ENCODE measurements around the gene SCYL3. TPM values are rescaled to one million over a fixed set of nuclear protein-coding genes. Genes with fewer than 3 reads are reported as not detected.

Gene SCYL3
- total RNA-seq, 4 donors from 2014 or later, result 12.3 to 42.3 (median 25.1) TPM

DNA sequence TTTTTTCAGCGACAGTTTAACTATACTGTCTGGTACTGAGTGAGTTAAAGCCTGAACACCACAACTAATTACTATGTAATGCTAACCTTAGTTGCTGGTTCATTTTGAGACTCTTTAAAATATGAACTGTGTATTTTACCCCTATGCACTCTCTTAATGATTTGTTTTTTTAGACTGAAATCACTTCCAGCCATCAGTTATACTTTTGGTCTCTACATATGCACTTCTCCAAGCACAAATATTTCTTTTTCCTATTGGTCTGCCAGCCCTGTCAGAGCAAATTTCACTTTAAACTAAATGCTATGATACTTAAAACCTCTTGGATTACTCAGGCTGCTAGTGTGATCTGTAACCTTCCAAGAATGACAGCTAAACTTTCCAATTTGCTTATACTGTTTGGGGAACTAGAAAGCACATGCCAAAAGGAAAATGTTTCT is 38.1 kb upstream of the SCYL3 start:
- Histone ChIP-seq H3K27ac (no peak overlapping the region), H3K4me1 (peaks cover 0 to 24% (median 2%) of the 10 kb centered on the region in 4 donors), H3K4me3 (no peak overlapping the region), H3K9me3 (no peaks in the 10 kb centered on the region), H3K27me3 (no peaks in the 10 kb centered on the region), H3K36me3 (no peaks in the 10 kb centered on the region)
- in situ Hi-C loops (cut with MboI; ENCODE audit: low pct_ligation_motif_present in 1 of 4, low pct_unique_long_range_greater_than_20kb in 1 of 4, low sequenced_read_pairs in 3 of 4), result loop anchor here in 1 of 4 donors (25.0 kb wide), 1 partner anchor 1005 kb away; the partner anchor contains the start of gene MROH9
- DNase-seq, result no peak
- 60 to 78% methylated on average over 1 of the region's 1 CpG for WGBS, 2 donors (ENCODE audit: low coverage in 1 of 2)
- no peak for TF ChIP-seq POLR2AphosphoS5 (IDR thresholded peaks at IDR 0.05)
- no peak for TF ChIP-seq EP300 (IDR thresholded peaks at IDR 0.05; ENCODE audit: low read depth)
- no peak for TF ChIP-seq POLR2A (IDR thresholded peaks at IDR 0.05)
- TF ChIP-seq, protein P1, sequence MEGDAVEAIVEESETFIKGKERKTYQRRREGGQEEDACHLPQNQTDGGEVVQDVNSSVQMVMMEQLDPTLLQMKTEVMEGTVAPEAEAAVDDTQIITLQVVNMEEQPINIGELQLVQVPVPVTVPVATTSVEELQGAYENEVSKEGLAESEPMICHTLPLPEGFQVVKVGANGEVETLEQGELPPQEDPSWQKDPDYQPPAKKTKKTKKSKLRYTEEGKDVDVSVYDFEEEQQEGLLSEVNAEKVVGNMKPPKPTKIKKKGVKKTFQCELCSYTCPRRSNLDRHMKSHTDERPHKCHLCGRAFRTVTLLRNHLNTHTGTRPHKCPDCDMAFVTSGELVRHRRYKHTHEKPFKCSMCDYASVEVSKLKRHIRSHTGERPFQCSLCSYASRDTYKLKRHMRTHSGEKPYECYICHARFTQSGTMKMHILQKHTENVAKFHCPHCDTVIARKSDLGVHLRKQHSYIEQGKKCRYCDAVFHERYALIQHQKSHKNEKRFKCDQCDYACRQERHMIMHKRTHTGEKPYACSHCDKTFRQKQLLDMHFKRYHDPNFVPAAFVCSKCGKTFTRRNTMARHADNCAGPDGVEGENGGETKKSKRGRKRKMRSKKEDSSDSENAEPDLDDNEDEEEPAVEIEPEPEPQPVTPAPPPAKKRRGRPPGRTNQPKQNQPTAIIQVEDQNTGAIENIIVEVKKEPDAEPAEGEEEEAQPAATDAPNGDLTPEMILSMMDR (IDR thresholded peaks at IDR 0.05), result no peak
- intact Hi-C loops (cut with DNase I; ENCODE audit: low total_unique reads), result no loop called here

DNA sequence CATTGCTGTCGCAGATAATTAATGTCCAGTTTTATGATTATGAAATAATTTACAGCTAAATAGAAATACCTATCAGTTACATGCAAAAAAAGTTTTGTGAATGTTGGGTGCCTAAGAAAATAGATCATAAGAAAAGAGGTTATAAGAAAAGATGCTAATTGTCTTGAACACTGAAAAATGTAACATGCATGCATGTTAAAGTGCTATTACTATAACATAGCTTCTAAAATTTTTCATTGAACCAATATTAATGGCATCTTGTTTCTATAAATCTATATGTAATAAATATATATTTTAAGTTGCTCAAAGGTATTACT is 35.5 kb upstream of the SCYL3 start:
- H3K36me3 ChIP-seq, result no peaks in the 10 kb centered on the region
- 18 to 22% methylated on average over 1 of the region's 1 CpG for WGBS, 2 donors (ENCODE audit: low coverage in 1 of 2)
- no peak overlapping the region for H3K27ac ChIP-seq
- TF ChIP-seq POLR2AphosphoS5 (IDR thresholded peaks at IDR 0.05) (no peak), EP300 (IDR thresholded peaks at IDR 0.05; ENCODE audit: low read depth) (no peak), POLR2A (IDR thresholded peaks at IDR 0.05) (no peak)
- TF ChIP-seq, protein P1 (IDR thresholded peaks at IDR 0.05), result no peak
- no peak for DNase-seq
- H3K4me3 ChIP-seq, result no peak overlapping the region
- H3K27me3 ChIP-seq, result no peaks in the 10 kb centered on the region
- intact Hi-C loops (cut with DNase I; ENCODE audit: low total_unique reads) (no loop called here), in situ Hi-C loops (cut with MboI; ENCODE audit: low pct_ligation_motif_present in 1 of 4, low pct_unique_long_range_greater_than_20kb in 1 of 4, low sequenced_read_pairs in 3 of 4) (loop anchor here in 1 of 4 donors (25.0 kb wide), 1 partner anchor 1008 kb away; the partner anchor contains the start of gene MROH9)
- H3K9me3 ChIP-seq, result no peaks in the 10 kb centered on the region
- peaks cover 0 to 27% (median 8%) of the 10 kb centered on the region in 4 donors for H3K4me1 ChIP-seq

DNA sequence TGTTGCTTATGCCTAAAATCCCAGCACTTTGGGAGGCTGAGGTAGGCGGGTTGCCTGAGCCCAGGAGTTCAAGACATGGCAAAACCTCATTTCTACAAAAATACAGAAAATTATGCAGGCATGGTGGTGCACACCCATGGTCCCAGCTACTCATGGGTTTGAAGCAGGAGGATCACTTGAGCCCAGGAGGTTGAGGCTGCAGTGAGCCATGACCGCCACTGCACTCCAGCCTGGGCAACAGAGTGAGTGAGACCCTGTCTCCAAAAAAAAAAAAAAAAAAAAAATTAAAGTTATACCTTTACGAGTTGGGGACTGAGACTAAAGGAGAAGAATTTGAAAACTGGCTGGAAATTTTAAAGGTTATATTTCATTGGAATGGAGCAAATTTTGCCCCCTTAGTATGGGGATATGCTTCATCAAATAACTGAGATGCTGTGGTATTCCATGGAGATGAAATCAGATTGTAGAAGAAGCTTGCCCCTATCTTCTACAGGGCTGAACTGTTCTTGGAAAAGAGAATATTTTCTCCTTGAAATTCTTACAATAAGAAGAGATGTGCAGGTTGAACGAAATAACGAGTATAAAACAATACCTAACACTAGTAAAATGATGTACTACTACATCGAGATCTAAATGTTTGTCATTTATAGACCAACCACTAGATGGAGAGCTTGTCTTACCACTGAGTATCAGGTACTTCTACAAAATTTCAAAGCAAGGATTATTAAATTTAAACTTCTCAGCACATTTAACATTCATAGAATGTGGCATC is 34.9 kb upstream of the SCYL3 start:
- no peaks in the 10 kb centered on the region for H3K9me3 ChIP-seq
- H3K36me3 ChIP-seq, result no peaks in the 10 kb centered on the region
- WGBS, 2 donors (ENCODE audit: low coverage in 1 of 2), result 41 to 46% methylated on average over 6 of the region's 6 CpGs
- H3K27ac ChIP-seq, result no peak overlapping the region
- no peaks in the 10 kb centered on the region for H3K27me3 ChIP-seq
- intact Hi-C loops (cut with DNase I; ENCODE audit: low total_unique reads), result no loop called here
- H3K4me1 ChIP-seq, result peaks cover 0 to 21% (median 7%) of the 10 kb centered on the region in 4 donors
- TF ChIP-seq EP300 (IDR thresholded peaks at IDR 0.05; ENCODE audit: low read depth), result no peak
- no peak for TF ChIP-seq POLR2A (IDR thresholded peaks at IDR 0.05)
- TF ChIP-seq, protein P1 (IDR thresholded peaks at IDR 0.05), result peak; percentile 51 to 70 (median 64)
- TF ChIP-seq POLR2AphosphoS5 (IDR thresholded peaks at IDR 0.05), result no peak
- in situ Hi-C loops (cut with MboI; ENCODE audit: low pct_ligation_motif_present in 1 of 4, low pct_unique_long_range_greater_than_20kb in 1 of 4, low sequenced_read_pairs in 3 of 4), result loop anchor here in 1 of 4 donors (25.0 kb wide), 1 partner anchor 1009 kb away; the partner anchor contains the start of gene MROH9
- no peak for DNase-seq
- no peak overlapping the region for H3K4me3 ChIP-seq

DNA sequence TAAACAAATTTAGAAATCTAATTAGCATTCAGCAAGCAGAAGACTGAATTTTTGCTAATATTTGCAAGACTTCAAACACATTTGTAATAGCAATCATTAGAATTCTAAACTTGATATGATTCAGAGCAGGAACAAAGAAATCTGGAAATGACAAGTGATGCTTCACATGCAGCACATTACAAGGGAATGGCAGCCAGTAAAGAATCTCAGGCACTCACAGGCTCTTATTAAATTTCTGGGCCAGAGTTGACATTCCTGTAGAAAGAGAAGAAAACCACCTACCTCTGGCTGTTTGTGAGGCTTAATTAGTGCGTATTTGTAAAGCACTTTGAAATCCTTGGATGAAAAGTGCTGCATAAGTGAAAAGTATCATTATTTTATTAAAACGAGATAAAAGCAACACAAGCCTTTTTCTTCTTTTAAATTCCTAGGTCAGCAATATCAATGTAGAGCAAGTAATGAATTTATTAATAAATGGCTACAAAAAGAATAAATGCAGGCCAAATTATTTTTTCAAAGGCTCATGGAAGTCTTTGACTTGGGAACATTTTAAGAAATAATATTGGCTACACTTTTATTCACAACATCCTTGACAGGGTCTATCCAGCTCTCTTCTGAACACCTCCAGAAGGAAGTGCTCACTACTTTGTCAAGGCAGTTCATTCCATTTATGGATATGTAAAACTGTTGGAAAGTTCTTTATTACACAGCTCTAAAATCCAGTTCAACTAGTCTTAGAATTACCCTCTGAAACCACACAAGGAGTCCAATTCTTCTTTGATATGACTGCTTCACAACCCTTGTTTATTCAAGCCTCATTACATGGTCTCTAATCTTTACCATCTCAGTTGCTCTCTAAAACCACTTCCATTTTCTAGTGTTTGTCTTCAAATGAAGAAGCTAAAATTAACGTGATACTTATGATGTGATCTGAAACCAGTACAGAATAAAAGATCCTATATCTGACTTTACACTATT is 32.1 kb upstream of the SCYL3 start:
- Histone ChIP-seq H3K27me3 (no peaks in the 10 kb centered on the region), H3K4me1 (peaks cover 0 to 17% (median 7%) of the 10 kb centered on the region in 4 donors), H3K27ac (peak overlapping the region; percentile 6 to 38 (median 26)), H3K4me3 (no peak overlapping the region), H3K9me3 (no peaks in the 10 kb centered on the region), H3K36me3 (no peaks in the 10 kb centered on the region)
- TF ChIP-seq POLR2AphosphoS5 (IDR thresholded peaks at IDR 0.05) (peak in 1 of 3 donors; percentile 40), POLR2A (IDR thresholded peaks at IDR 0.05) (no peak)
- TF ChIP-seq, protein P1 (IDR thresholded peaks at IDR 0.05), result no peak
- in situ Hi-C loops (cut with MboI; ENCODE audit: low pct_ligation_motif_present in 1 of 4, low pct_unique_long_range_greater_than_20kb in 1 of 4, low sequenced_read_pairs in 3 of 4) (loop anchor here in 1 of 4 donors (25.0 kb wide), 1 partner anchor 1012 kb away; the partner anchor contains the start of gene MROH9), intact Hi-C loops (cut with DNase I; ENCODE audit: low total_unique reads) (no loop called here)
- DNase-seq, result no peak
- 44 to 57% methylated on average over 3 of the region's 3 CpGs for WGBS, 2 donors (ENCODE audit: low coverage in 1 of 2)
